Endodermal cell (in vitro differentiated cells): ENCODE measurements around the gene LYPD3. TPM values are rescaled to one million over a fixed set of nuclear protein-coding genes. Genes with fewer than 3 reads are reported as not detected.

ENCODE experiments used
- DNase-seq: peaks from one replicate; pipeline ENCODE4 v3.0.0-alpha.2; 2017
- H3K27ac ChIP-seq: 2 replicates; pipeline ENCODE4 v1.5.1; 2013; ENCODE audit warnings: mild to moderate bottlenecking, low read depth, low read length, moderate library complexity
- H3K27me3 ChIP-seq: 2 replicates; pipeline ENCODE4 v1.6.1; 2013; ENCODE audit warnings: mild to moderate bottlenecking, low read length, moderate library complexity; ENCODE audit not compliant: insufficient read depth, control insufficient read depth, poor library complexity, severe bottlenecking
- H3K36me3 ChIP-seq: 2 replicates; pipeline ENCODE4 v1.7.0; 2013; ENCODE audit warnings: mild to moderate bottlenecking, low read length, moderate library complexity; ENCODE audit not compliant: control insufficient read depth, insufficient read depth
- H3K4me1 ChIP-seq: one replicate; pipeline ENCODE4 v1.7.0; 2013; ENCODE audit warnings: low read length; ENCODE audit not compliant: control insufficient read depth, insufficient read depth
- H3K4me3 ChIP-seq: 2 replicates; pipeline ENCODE4 v1.5.1; 2013; ENCODE audit warnings: mild to moderate bottlenecking, low read length, moderate library complexity
- H3K9ac ChIP-seq: 2 replicates; pipeline ENCODE4 v1.6.1; 2013; ENCODE audit warnings: mild to moderate bottlenecking, low read length, moderate library complexity; ENCODE audit not compliant: poor library complexity, severe bottlenecking; ENCODE audit errors: extremely low read depth
- H3K9me3 ChIP-seq: 2 replicates; pipeline ENCODE4 v1.6.1; 2013; ENCODE audit warnings: mild to moderate bottlenecking, low read length, moderate library complexity; ENCODE audit not compliant: control insufficient read depth
- H3K27ac Mint-ChIP-seq: 2 replicates; pipeline ENCODE4 v1.8.0; 2020; ENCODE audit warnings: mixed read lengths
- H3K27me3 Mint-ChIP-seq: 2 replicates; pipeline ENCODE4 v1.8.0; 2021; ENCODE audit warnings: mild to moderate bottlenecking, mixed read lengths; ENCODE audit not compliant: insufficient read depth
- H3K36me3 Mint-ChIP-seq: 2 replicates; pipeline ENCODE4 v1.8.0; 2020; ENCODE audit warnings: low read depth, mixed read lengths
- H3K4me1 Mint-ChIP-seq: 2 replicates; pipeline ENCODE4 v1.8.0; 2020; ENCODE audit warnings: mixed read lengths
- H3K4me3 Mint-ChIP-seq: 2 replicates; pipeline ENCODE4 v1.8.0; 2020; ENCODE audit warnings: mild to moderate bottlenecking, moderate library complexity, mixed read lengths
- H3K9me3 Mint-ChIP-seq: 2 replicates; pipeline ENCODE4 v1.8.0; 2020; ENCODE audit warnings: mild to moderate bottlenecking, mixed read lengths
- CTCF ChIP-seq: fragments of 200-600 bp; sonication (generic); conservative IDR thresholded peaks from 2 replicates; pipeline ENCODE4 v1.5.0; 2021; ENCODE audit warnings: antibody characterized with exemption, mild to moderate bottlenecking
- WGBS, 2 experiments: methylation state at CpG; one replicate each; pipeline versions ENCODE4 v1.1.5 to v1.1.7; 2013; ENCODE audit warnings: missing lambda C conversion rate in 2 of 2, mixed read lengths in 1 of 2; ENCODE audit not compliant: insufficient coverage in 1 of 2, insufficient read length in 1 of 2; 5-methylcytosine and 5-hydroxymethylcytosine counted together
- total RNA-seq, 2 donors: library from RNA; stranded (reverse); fragmentation: NEBNext Ultra II Directional in 1 of 2; extraction: Animal tissue kit (Norgen Biotek cat#: 25700) in 1 of 2; gene quantifications; 2 replicates in 1 of 2; 3 replicates in 1 of 2; pipeline ENCODE4 v1.2.1, GENCODE V29; 2021

Gene LYPD3
- total RNA-seq, 2 donors from 2014 or later = 0.33 to 0.51 TPM

DNA sequence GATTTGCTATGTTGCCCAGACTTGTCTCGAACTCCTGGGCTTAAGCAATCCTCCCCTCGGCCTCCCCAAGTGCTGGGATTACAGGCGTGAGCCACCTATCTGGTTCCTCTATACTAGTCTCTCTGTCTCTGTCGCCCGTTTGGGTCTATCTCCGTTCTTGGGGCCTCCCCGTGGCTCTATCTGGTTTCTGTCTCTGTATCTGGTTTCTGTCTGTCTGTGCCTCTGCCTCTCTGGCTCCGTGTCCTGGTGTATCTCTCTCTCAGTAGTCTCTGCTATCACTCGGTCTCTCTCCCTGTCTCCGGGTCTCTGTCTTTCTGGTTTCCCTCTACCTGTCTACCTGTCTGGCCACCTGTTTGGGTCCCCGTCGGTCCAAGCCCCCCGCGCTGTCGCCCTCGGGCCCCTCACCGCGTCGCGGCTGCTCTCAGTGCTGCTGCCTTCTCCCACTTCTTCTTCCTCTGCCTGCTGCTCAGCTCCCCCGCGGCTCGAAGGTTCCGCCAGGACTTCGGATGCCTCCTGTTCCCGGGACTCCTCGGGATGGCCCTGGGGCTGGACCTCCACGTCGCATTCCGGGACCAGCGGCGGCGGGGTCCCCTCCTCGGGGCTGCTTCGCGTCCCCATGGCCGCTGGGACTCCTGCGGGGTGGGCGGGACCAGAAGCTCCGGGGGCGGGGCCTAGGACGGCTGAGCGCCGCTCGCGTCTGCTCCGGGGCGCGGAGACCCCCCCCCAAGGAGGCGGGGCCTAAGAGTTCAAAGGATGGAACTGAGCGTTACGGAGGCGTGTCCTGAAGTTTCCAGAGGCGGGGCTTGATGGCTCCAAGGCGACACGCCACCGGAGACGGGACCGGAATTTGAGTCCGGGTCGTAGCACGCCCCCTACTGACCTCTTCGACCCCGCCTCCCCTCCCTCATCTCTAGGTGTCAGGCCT lies 38.4 kb upstream of the LYPD3 start:
- Mint-ChIP-seq H3K27ac (peak overlapping the region; percentile 92), H3K4me1 (peaks cover 3% of the 10 kb centered on the region), H3K4me3 (peak overlapping the region; percentile 79), H3K36me3 (peaks cover 10% of the 10 kb centered on the region), H3K9me3 (no peaks in the 10 kb centered on the region), H3K27me3 (peaks cover 37% of the 10 kb centered on the region)
- H3K9ac ChIP-seq = peak overlapping the region; percentile 73
- peaks cover 3% of the 10 kb centered on the region for H3K36me3 ChIP-seq
- H3K4me3 ChIP-seq = peak overlapping the region; percentile 86
- H3K27ac ChIP-seq = no peak overlapping the region
- WGBS, 2 experiments = 5 to 11% methylated on average over 28 to 64 of the region's 64 CpGs
- DNase-seq = peak; percentile 99
- no peaks in the 10 kb centered on the region for H3K9me3 ChIP-seq
- H3K27me3 ChIP-seq = no peaks in the 10 kb centered on the region
- TF ChIP-seq CTCF = peak; percentile 63
- H3K4me1 ChIP-seq = no peaks in the 10 kb centered on the region

DNA sequence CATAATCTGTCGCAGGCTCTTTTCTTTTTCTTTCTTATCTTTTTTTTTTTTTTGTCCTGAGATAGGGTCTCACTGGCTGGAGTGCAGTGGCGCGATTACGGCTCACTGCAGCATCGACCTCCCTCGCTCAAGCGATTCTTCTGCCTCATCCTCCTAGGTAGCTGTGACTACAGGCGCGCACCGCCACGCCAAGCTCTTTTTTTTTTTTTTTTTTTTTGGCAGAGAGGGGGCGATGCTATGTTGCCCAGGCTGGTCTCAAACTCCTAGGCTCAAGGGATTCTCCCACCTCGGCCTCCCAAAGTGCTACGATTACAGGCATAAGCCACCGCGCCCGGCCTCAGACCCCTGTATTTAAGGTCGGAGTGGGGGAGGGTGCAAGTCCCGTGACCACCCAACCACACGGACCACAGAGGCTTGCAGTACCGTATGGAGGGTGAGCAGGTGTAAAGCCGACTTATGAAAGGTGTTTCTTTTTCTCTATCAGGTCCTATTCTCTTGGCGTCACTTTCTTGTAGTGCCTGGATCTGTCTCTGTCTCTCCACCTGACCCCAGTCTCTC lies 37.1 kb upstream of the LYPD3 start:
- WGBS, 2 experiments = 95 to 96% methylated on average over 16 to 23 of the region's 23 CpGs
- no peak for TF ChIP-seq CTCF
- Histone ChIP-seq H3K27ac (no peak overlapping the region), H3K9me3 (no peaks in the 10 kb centered on the region), H3K4me3 (no peak overlapping the region), H3K36me3 (no peaks in the 10 kb centered on the region), H3K9ac (no peak overlapping the region), H3K4me1 (no peaks in the 10 kb centered on the region), H3K27me3 (no peaks in the 10 kb centered on the region)
- peak; percentile 54 for DNase-seq
- H3K9me3 Mint-ChIP-seq = no peaks in the 10 kb centered on the region
- peaks cover 7% of the 10 kb centered on the region for H3K36me3 Mint-ChIP-seq
- H3K4me1 Mint-ChIP-seq = peaks cover 3% of the 10 kb centered on the region
- H3K27me3 Mint-ChIP-seq = peaks cover 37% of the 10 kb centered on the region
- peak overlapping the region; percentile 24 for H3K4me3 Mint-ChIP-seq
- no peak overlapping the region for H3K27ac Mint-ChIP-seq

DNA sequence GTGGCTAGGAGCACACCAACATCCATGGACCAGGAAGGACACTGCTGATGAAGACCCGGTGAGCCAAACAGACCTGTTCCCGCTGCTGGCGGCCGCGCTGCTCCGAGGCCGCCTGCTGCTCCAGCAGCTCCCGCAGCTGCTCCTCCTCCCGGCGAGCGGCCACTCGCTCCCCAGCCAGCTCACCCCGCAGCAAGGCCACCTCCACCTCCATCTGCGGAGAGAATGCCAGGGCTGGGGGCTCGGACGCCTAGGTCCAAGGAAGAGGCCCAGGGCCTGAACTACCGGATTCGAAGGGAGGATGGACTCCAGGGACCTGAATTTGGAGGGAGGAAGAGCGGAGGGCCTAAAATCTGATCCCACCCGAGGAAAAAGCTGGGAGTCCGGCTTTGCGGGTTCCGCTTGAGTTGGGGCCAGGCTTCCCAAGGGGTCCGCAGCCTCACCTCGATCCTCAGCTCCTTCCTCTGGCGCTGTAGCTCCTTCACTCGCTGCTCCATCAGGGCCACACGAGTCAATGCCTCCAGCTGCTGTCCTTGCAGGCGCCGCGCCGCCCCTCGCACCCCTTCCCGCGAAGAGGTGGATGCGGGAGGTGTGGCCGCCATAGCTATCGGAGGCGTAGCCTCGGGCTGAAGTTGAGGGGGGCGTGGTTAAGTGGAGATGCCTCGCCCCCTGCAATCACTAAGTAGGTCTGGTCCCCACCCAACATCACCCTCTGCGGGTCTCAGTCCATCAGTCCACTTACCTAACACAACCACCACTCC lies 36.4 kb upstream of the LYPD3 start:
- Histone ChIP-seq H3K27ac (no peak overlapping the region), H3K9ac (no peak overlapping the region), H3K27me3 (no peaks in the 10 kb centered on the region), H3K4me3 (no peak overlapping the region), H3K9me3 (no peaks in the 10 kb centered on the region), H3K36me3 (no peaks in the 10 kb centered on the region), H3K4me1 (no peaks in the 10 kb centered on the region)
- peaks cover 7% of the 10 kb centered on the region for H3K36me3 Mint-ChIP-seq
- H3K4me3 Mint-ChIP-seq = peak overlapping the region; percentile 24
- H3K27me3 Mint-ChIP-seq = peaks cover 37% of the 10 kb centered on the region
- DNase-seq = peak; percentile 87
- H3K4me1 Mint-ChIP-seq = peaks cover 3% of the 10 kb centered on the region
- 87 to 96% methylated on average over 29 to 43 of the region's 43 CpGs for WGBS, 2 experiments
- H3K9me3 Mint-ChIP-seq = no peaks in the 10 kb centered on the region
- TF ChIP-seq CTCF = no peak
- H3K27ac Mint-ChIP-seq = no peak overlapping the region
